NCI-H2107 treated with DMSO at 0.1 percent for 48 hours (cell line): ENCODE results near the gene LETMD1.

Source experiments
- DNase-seq: peaks from one replicate; lab custom pipeline; 2025; ENCODE audit not compliant: unreplicated experiment; lab: John Stamatoyannopoulos, UW

LETMD1 gene

DNA sequence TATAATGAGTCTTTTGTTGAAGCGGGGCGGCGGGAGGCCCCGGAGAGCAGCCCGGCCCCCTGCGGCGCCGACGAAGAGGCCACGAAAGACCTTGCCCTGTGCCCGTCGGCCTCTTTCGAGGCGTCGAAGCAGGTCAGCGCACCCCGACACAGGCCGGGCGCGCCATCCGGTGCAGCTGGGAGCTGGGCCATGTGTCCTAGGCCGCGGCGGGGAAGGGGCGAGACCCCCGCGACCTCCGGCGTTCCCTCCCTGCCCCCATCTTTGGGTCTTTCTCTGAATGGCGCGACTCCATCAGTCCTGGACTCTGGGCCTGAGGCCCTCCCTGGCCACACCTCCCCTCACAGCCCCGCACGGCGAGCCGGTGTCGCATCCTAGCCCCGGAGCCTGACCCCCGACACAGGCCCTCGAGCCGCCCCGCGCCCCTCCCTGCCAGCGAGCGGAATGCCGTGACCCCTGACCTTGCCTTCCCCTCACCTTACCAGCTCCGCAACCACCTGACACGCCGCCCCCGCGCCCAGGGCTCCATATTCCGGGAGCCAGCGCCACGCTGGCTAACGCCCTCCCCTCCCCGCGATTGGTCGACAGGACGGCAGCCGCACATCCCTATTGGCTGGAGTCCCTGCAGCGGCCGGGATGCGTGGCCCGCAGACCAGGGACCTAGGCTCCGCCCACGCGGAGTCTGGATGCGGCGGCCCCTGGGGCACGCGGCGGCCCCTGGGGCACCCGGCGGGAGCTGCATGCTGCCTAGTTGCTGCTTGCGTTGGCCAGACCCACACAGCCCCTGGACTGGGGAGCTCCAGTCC lies 22.1 kb upstream of the LETMD1 start, which contains the start of gene SLC11A2:
Gene SLC11A2 (minus strand): TSS at position 549 of the 803 bp plus-strand sequence. CDS start 15,656 bp downstream, outside the sequence.
- peak; percentile 92 for DNase-seq

DNA sequence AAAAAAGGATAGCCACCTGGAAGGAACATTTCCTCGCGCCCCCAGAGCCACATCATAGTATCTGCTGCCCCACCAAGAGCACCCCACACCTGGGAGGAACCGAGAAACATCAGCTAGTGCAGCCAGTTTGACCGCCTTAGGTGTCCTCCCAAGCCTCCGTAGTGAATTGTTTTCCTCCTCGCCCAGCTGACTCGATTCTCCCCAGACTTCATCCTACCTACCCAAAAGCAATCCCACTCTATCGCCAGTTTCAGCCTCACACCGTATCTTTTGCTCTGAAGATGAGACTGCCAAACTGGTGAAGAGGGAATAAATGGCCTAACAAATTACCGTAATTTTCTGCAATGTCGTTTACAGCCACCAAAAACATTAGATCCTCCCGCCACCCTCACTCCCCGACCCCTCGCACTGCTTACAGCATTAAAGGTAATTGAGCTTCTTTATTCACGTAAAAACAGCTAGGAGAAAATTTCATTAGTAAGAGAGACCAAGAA lies 20.7 kb upstream of the LETMD1 start:
- DNase-seq: no peak

DNA sequence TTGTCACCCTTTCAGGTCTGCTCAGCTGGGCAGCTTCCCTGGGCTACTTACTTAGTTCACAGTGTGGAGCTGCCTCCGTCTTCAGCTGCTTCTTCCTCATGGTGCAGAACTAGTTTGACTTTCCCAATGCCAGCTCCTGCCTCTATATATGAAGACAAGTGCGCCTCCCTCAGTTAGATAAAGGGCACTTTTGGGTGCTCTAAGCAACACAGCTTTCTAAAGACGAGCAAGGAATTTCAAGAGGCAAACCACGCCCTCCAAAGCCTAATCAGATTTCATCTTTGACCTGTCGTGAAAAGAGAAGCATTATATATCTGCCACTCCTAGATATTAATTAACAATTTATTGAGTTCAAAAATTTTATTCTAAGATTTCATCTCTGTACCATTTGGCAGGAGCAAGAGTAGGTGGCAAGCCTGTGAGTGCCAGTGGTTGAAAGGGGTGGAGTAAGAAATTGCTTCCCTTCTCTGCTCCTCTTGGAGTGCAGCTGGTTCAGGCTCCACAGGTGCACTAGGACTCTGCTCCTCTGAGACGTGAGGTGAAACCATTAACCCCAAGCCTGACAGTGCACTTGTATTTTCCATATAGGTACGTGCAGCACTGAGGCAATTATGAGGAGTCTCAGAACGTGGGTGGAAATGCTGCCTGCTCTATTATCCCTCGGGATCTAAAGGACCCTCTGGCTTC lies 19.9 kb upstream of the LETMD1 start:
- DNase-seq: peak; percentile 77

DNA sequence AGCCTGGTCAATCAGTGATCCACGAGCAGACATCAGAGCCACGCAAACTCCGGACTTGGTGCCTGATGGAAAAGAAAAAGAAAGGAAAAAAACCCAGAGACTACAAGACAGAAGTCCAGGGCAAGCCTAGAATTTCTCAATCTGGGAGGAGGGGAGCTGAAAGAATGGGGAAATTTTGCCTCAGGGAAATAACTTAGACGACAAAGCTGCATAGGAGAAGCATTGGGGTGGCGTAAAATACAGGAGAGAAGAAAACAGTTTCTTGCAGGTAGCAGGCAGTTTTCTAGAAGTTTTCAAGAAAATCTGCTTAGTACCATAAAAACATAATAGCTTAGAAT lies 19.3 kb upstream of the LETMD1 start:
- no peak for DNase-seq

DNA sequence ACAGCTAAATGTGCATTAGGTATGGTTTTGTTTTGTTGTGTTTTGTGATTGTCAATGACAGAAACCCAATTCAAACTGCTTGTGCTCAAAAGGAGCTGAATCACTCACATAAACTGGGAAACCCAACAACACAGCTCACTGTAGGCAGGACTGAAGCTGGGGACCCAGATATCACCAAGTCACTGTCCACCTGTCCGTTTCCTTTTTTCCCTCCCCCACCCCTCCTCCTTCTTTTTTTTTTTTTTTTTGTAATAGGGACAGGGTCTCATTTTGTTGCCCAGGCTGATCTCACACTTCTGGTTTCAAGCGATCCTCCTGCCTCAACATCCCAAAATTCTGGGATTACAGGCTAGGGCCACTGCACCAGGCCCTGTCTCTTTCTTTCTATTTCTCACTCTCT lies 15.1 kb upstream of the LETMD1 start:
- no peak for DNase-seq

DNA sequence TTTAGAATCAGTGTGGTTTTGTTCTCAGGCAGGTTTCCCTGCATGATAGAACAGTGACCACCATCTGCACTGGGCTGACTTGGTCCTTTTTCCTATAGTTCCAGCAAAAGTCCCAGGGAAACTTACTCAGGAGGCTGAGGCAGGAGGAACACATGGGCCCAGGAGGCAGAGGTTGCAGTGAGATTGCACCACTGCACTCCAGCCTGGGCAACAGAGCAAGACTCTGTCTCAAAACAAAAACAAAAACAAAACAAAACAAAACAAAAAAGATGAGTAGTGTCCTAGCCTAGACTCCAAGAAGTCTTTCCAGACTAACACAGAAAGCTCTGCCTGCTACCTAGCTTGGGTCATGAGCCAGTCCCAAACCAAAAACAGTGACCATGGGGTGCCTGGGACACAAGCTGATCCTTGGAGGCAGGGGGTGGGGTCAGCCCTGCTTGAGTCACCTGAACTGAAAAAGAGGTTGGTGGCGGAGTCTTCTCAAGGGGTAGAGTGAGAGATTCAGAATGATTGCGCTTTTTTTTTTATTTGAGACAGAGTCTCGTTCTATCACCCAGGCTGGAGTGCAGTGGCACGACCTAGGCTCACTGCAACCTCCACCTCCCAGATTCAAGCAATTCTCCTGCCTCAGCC lies 14.6 kb upstream of the LETMD1 start:
- no peak for DNase-seq

DNA sequence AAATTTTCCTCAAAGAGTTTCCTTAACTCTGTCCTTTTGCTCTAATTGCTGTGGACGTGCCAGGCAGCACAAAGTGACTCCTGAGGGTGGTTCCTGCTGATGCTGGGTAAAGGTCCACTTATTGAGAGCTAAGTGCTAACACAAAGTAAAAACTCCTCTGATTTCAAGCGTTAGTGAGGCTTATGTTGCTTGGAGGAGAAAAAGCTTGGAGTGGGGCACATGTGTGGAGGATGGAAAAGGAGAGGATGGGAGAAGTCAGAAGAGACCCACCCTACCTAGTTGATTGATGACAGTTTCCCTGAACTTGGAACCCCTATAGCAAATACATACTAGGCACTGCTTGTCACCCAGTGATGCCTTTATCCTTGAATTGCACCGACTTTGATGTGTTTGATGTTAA lies 11.8 kb upstream of the LETMD1 start:
- DNase-seq: no peak

DNA sequence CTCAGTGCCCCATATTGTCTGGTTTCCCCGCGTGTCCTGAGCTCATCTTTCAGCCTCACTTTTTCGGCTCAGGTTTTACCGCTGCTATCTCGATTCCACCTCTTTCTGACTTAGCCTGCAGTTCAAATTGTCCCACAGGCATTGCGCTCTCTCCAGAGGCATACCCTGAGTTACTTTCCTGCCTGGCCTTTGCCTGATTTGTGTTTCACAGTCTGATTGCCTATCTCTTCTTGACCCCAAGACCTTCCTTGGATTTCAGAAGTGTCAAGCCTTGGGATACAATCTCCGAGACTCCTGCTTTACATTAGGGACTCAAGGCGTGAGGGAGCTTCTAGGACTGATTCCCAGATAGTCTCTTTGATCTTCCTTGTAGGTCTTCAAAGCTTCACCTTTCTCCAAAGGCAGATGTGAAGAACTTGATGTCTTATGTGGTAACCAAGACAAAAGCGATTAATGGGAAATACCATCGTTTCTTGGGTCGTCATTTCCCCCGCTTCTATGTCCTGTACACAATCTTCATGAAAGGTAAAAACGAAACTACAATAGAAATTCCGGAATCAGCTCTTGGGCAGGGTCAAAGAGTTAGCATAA lies 629 bp downstream of the LETMD1 start:
- no peak for DNase-seq

DNA sequence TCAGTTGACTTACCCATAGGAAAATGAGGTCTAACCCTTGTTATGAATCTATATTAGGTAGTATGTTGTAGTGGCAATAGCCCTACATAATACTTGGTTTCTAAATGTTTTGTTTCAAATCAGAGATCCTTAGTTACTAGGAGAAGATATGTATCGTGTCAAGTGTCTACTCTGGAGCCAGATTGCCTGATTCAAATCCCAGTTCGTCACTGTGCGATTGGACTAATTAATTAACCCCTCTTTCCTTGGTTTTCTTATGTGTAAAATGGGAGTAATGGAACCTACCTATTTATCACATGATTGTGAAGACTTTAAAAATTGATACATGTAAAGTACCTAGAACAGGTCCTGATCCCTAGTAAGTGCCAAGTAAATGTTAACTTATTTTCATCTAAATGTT lies 1.4 kb downstream of the LETMD1 start:
- DNase-seq: no peak

DNA sequence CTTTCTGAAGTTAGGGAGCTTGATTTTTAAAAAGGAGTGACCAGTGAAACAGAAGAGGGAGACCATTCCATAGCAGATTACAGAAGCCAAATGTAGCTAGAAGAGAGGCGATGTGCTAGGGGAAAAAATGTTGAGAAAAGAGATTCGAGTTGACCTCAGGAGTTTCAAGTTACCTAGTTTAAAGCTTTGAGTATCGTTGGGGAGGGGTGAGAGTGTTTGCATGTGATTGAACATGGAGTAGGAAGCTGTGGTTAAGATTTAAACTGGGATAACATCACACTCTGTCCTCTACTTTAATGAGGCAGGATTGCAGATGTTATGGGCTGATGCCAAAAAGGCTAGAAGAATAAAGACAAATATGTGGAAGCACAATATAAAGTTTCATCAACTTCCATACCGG lies 3.7 kb downstream of the LETMD1 start:
- DNase-seq: peak; percentile 66

DNA sequence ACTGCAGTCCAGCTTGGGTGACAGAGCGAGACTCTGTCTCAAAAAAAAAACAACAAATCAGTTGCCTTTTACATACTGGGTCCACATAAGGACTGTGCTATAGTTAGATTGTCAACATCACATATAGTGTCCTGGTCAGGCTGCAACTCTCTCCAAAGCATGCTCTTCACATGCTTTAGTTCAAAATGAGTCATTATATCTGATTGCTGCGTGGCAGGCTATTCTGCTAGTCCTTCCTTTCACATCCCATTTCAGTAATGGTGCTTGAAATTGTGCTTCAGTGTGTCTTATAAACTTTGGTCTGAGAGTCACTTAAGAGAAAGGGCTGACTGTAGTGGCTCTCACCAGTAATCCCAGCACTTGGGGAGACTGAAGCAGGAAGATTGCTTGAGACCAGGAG lies 6.9 kb downstream of the LETMD1 start:
- DNase-seq: no peak

DNA sequence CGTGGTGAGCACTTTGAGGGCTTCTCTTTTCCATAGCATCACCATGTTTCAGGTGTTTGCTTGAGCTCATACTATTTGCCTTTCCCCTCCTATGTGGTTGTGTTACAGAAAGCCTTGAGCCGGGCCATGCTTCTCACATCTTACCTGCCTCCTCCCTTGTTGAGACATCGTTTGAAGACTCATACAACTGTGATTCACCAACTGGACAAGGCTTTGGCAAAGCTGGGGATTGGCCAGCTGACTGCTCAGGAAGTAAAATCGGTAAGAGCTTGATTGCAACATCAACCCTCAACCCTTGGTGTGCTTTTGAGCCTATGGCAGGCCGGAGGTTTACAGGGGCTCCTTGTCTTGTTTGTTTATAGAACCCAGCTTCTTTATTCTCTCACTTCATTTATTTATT lies 8.1 kb downstream of the LETMD1 start:
- DNase-seq: no peak

DNA sequence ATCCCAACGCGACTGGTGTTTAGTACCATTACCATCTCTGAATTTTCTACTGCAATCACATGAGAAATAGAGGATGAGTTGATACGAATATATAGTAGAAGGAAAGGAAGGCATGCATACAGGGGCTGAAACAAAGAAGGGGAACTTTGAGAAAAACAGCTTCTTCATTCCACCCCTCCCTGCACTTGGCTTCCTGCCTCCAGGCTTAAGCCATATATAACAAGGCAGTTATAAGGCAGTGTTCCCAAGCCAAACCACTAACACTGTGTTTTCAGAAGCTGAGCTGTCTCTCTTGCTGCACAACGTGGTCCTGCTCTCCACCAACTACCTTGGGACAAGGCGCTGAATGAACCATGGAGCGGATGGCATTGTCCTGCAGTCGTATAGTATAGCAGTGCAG lies 11.0 kb downstream of the LETMD1 start:
- DNase-seq: no peak

DNA sequence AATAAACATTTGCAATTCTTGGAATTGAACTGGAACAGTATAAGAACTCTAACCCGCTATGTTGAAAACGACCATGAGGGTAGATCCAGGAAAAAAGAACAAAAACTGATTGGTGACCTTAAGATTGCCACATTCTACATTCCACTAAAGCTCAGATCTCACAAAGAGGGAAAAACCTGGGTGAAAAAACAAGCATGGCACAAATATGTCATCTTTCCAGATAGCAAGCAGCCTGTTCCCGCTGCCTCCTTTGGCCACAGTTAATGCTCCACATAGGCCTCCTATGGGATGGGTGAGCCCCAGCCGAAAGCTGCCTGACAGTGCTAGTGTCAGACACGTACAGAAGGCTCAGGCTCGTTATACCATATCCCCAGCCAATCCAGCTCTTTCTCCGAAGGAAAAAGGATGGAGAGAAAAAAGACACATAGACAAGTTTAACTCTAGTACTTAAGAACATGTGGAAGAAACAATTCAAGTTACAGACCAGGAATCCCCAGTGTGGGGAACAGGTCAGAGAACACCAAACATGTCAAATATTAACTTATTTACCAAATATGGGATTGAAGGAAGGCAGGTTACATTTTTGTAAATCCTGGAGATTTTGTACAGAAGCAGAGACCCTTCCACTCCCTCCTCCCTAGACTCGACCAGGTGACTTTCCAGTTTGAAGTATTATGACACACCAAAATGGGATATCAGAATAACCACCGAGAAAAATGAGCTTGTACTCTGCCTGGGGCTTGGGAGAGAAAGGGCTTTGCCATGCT lies 14.7 kb downstream of the LETMD1 start:
- DNase-seq: no peak

DNA sequence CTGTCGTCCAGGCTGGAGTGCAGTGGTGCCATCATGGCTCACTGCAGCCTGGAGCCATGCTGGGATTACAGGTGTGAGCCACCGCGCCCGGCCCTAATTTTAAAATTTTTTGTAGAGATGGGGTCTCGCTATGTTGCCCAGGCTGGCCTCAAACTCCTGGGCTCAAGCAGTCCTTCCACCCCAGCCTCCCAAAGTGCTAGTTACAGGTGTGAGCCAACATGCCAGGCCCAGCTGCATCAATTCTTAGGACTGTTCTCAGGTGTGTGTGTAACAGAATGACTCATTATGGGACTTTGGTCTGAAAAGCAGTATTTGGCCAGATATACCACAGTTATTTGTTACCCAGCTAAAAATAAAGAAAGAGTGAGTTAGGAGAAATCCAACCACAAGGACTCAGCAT lies 17.4 kb downstream of the LETMD1 start:
- no peak for DNase-seq

DNA sequence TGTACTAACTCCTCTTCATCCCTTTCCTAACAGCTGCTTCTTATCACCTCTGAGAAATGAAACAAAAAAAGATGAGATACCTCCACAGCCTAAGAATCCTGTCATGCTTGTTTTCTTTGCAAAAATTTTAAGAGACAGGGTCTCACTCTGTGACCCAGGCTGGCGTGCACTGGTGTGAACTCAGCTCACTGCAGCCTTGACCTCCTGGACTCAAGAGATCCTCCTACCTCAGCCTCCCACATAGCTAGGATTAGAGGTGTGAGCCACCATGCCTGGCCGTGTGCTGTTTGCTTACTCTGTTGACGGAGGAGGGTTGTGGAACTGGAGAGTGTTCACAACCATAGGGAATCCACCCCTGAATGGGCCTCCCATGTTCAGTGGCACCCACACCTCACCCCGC lies 19.1 kb downstream of the LETMD1 start:
- no peak for DNase-seq

DNA sequence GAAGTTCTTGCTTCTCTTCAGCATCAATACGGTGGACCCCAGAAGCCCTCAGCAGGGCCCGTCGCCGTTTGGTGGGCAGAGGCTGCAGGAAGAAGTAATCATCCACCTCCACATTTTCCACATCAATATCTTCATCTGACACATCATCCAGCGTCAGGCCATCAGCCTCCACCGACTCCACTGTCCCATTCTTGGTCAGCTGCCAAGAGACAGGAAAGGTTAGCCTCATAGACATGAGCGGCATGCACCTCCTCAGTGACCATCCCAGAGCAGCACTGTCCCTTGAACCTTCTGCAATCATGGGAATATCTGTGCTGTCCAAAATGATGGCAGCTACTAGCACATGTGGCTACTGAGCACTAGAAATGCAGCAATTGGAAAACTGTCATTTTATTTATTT lies 19.6 kb downstream of the LETMD1 start:
- no peak for DNase-seq

DNA sequence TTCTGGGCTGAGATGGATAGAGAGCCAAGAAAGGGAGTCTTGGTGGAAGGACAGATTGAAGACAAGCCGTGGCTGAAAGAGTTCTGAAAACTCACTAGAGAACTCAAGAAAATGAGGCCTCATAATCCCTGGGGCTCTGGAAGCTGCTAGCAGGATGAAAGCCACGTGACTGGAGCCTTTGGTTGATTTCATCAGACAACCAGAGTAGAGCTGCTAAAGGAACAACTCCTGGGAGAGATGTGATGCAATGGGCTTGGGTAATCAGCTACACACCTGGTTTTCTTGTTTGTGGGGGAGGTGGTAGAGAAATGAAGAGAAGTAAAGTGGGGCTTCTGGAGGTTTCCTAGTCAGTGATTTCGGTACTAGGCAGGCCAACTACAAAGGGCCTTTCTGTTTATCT lies 21.9 kb downstream of the LETMD1 start:
- DNase-seq: peak; percentile 86

DNA sequence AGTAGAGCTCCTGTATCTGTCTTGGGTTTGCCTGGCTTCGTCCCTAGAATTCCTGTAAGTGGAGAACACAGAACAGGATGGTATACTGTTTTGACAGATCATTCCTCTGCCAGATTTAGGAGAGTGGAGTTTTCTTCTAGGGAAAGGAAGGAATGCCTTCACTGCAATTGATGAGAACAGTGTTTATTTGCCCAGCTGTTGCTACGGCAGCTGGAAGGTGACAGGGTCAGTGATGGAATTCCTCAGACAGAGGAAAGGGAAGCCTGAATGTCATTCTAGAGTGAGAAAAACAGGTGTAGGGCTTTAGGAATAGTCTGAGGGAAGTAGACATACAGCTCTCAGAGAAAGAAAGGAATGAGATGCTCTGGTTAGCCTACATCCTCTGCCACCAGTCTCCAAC lies 23.5 kb downstream of the LETMD1 start:
- DNase-seq: no peak

DNA sequence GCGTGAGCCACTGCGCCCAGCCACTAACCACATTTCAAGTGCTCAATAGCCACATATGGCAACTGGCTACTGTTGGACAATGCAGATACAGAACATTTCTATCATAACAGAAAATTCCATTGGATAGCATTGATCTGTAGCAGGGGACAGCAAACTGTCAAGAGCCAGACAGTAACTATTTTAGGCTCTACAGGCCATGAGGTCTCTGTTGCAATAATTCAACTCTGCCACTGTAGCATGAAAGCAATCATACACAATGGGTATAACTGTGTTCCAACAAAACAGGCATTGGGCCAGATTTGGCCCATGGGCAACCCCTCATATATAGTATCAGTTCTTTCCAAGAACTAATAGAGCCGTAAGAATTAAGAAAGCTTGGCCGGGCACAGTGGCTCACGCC lies 27.3 kb downstream of the LETMD1 start:
- no peak for DNase-seq
